ENCODE data around the gene SPRTN.
"Not testable (repeated sequence)": the region's sequence is repeated elsewhere in the genome, so short reads cannot be mapped to it uniquely, and the experiment has no call there.

SPRTN gene

DNA sequence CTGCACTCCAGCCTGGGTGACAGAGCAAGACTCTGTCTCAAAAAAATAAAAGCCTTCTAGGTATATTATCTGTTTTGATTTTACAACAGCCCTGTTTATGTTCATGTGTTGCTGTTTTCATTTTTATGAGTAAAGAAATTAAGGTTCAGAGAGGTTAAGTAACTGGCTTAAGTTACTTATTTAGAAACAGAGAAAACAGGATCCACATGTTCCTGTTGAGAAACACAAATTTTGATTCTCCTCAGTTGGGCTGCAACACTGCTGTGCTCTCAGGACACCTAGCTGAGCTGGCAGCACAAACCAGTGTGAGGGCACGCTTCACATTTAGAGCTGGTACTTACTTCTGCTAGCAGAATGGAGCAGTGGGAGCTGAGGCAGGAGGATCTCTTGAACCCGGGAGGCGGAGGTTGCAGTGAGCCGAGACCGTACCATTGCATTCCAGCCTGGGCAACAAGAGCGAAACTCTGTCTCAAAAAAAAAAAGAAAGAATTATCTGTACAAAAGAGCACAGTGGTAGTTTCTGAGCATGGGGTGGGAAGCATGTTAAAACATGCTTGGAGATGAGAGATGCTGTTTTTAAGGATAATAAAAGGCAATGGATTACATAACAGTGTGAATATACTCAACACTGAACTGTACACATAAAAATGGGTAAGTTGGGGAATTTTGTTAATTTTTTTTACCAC, 2.4 kb downstream of the SPRTN start:
- H3K4me3 ChIP-seq = no peak overlapping the region
- H3K9ac ChIP-seq (ENCODE audit: insufficient read length) = no peak overlapping the region
- TF ChIP-seq POLR2AphosphoS5 (IDR thresholded peaks at IDR 0.05; ENCODE audit: borderline replicate concordance, low read depth, low read length) (no peak), EZH2 (IDR thresholded peaks at IDR 0.05) (no peak), FOXP2 (optimal IDR thresholded peaks at IDR 0.05; ENCODE audit: control extremely low read depth, extremely low read length, insufficient read depth) (no peak)
- H3K27ac ChIP-seq = no peak overlapping the region
- no peaks in the 10 kb centered on the region for H3K9me3 ChIP-seq (ENCODE audit: low read depth, low read length)
- DNase-seq (ENCODE audit: low read depth, low spot score) = no peak
- peaks cover 23% of the 10 kb centered on the region for H3K36me3 ChIP-seq (ENCODE audit: insufficient read depth, low read length)

DNA sequence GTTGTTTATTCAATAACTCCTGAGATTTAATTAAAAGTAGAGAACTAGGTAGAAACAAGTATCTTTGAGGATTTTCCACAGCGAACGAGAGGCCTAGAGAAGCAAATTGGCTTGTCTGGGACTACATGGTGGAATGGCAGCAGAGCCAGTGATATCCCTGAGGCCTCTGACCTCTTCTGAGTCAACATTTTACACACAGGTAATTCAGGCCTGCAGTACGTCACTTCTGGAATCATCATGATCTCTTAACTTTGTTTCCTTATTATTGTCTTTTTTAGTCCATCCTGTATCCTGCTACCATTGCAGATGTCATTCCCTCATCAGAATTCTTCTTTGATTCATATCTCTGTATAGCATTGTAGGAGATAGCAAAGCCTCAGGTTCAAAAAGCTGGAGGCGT, 9.9 kb downstream of the SPRTN start:
- no peak overlapping the region for H3K9ac ChIP-seq (ENCODE audit: insufficient read length)
- peaks cover 53% of the 10 kb centered on the region for H3K36me3 ChIP-seq (ENCODE audit: insufficient read depth, low read length)
- no peak overlapping the region for H3K27ac ChIP-seq
- no peak for TF ChIP-seq FOXP2 (optimal IDR thresholded peaks at IDR 0.05; ENCODE audit: control extremely low read depth, extremely low read length, insufficient read depth)
- TF ChIP-seq POLR2AphosphoS5 (IDR thresholded peaks at IDR 0.05; ENCODE audit: borderline replicate concordance, low read depth, low read length) = no peak
- no peak for DNase-seq (ENCODE audit: low read depth, low spot score)
- H3K9me3 ChIP-seq (ENCODE audit: low read depth, low read length) = no peaks in the 10 kb centered on the region
- no peak overlapping the region for H3K4me3 ChIP-seq

DNA sequence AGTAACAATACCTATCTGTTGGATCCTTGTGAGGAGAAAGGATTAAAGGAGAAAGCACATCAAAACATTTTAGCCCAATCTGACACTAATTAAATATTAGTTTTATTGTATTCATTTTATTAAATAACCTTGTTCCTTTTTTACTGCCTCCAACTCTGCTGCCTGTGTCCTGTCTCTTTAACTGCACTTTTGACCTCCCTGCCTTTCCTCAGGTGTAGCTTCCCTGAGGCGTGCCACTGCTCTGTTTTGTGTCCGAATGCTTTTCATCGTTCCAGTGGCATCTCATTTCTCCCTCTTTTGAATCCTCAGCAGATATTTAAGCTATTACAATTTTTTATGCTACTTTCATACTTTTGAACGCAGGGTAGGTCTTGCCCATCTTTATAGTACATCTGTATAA, 10.3 kb downstream of the SPRTN start:
- Histone ChIP-seq H3K36me3 (ENCODE audit: insufficient read depth, low read length) (peaks cover 52% of the 10 kb centered on the region), H3K9ac (ENCODE audit: insufficient read length) (no peak overlapping the region), H3K27ac (no peak overlapping the region), H3K9me3 (ENCODE audit: low read depth, low read length) (no peaks in the 10 kb centered on the region), H3K4me3 (no peak overlapping the region)
- no peak for DNase-seq (ENCODE audit: low read depth, low spot score)
- no peak for TF ChIP-seq EZH2 (IDR thresholded peaks at IDR 0.05)
- TF ChIP-seq FOXP2 (optimal IDR thresholded peaks at IDR 0.05; ENCODE audit: control extremely low read depth, extremely low read length, insufficient read depth) = no peak
- TF ChIP-seq POLR2AphosphoS5 (IDR thresholded peaks at IDR 0.05; ENCODE audit: borderline replicate concordance, low read depth, low read length) = no peak

DNA sequence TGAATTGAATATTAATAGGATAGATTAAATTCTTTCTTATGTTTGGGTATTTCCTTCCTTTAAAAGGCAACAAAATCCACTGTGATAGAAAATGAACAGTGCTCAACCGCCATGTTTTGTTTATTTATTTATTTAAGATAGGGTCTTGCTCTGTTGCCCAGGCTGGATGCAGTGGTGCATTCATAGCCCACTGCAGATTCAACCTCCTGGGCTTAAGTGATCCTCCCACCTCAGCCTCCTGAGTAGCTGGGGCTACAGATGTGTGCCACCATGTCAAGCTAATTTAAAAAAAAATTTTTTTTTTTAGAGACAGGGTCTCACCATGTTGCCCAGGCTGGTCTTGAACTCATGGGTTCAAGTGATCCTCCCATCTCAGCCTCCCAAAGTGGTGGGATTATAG, 10.8 kb downstream of the SPRTN start:
- not testable (repeated sequence) for H3K9ac ChIP-seq (ENCODE audit: insufficient read length); H3K4me3 ChIP-seq
- H3K36me3 ChIP-seq (ENCODE audit: insufficient read depth, low read length) = peaks cover 50% of the 10 kb centered on the region

DNA sequence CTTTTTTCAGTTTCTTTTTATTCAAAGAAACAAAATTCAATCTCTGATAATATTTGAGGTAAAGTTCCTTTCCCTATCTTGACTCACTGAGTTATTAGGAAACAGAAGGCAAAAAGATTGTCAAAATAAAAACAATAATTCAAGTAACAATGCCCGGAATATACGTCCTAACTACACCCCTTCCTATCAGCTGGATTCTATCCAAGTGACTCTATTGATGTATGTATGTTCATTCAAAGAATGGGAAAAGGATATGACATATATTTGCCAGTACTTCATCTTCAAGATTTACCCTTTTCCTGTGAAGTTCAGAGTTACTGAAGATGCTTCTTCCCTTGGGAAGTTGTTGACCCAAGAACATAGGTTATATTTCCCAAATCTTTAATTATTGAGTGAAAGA, 13.7 kb downstream of the SPRTN start:
- no peak for TF ChIP-seq POLR2AphosphoS5 (IDR thresholded peaks at IDR 0.05; ENCODE audit: borderline replicate concordance, low read depth, low read length)
- TF ChIP-seq FOXP2 (optimal IDR thresholded peaks at IDR 0.05; ENCODE audit: control extremely low read depth, extremely low read length, insufficient read depth) = no peak
- TF ChIP-seq EZH2 (IDR thresholded peaks at IDR 0.05) = no peak
- Histone ChIP-seq H3K36me3 (ENCODE audit: insufficient read depth, low read length) (peaks cover 50% of the 10 kb centered on the region), H3K9ac (ENCODE audit: insufficient read length) (no peak overlapping the region), H3K4me3 (no peak overlapping the region), H3K9me3 (ENCODE audit: low read depth, low read length) (no peaks in the 10 kb centered on the region), H3K27ac (no peak overlapping the region)
- no peak for DNase-seq (ENCODE audit: low read depth, low spot score)

More for the DNA sequence above, 10.8 kb downstream of the SPRTN start:
- H3K9me3 ChIP-seq (ENCODE audit: low read depth, low read length); DNase-seq (ENCODE audit: low read depth, low spot score); H3K27ac ChIP-seq: not testable (repeated sequence)

DNA sequence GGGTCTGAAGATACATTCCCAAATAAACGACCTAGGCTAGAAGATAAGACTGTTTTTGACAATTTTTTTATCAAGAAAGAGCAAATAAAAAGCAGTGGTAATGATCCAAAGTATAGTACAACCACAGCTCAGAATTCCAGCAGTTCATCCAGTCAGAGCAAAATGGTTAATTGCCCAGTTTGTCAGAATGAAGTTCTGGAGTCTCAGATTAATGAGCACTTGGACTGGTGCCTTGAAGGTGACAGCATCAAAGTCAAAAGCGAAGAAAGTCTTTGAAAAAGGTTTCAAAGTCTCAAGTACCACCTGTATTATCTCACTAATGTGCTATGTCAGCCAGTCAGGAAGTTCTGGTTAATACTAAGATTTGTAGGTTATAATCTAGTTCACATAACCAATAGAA, 15.0 kb downstream of the SPRTN start:
- Histone ChIP-seq H3K36me3 (ENCODE audit: insufficient read depth, low read length) (peaks cover 39% of the 10 kb centered on the region), H3K9me3 (ENCODE audit: low read depth, low read length) (no peaks in the 10 kb centered on the region), H3K4me3 (no peak overlapping the region), H3K9ac (ENCODE audit: insufficient read length) (no peak overlapping the region), H3K27ac (no peak overlapping the region)
- no peak for DNase-seq (ENCODE audit: low read depth, low spot score)
- TF ChIP-seq FOXP2 (optimal IDR thresholded peaks at IDR 0.05; ENCODE audit: control extremely low read depth, extremely low read length, insufficient read depth) (no peak), POLR2AphosphoS5 (IDR thresholded peaks at IDR 0.05; ENCODE audit: borderline replicate concordance, low read depth, low read length) (no peak), EZH2 (IDR thresholded peaks at IDR 0.05) (no peak)

DNA sequence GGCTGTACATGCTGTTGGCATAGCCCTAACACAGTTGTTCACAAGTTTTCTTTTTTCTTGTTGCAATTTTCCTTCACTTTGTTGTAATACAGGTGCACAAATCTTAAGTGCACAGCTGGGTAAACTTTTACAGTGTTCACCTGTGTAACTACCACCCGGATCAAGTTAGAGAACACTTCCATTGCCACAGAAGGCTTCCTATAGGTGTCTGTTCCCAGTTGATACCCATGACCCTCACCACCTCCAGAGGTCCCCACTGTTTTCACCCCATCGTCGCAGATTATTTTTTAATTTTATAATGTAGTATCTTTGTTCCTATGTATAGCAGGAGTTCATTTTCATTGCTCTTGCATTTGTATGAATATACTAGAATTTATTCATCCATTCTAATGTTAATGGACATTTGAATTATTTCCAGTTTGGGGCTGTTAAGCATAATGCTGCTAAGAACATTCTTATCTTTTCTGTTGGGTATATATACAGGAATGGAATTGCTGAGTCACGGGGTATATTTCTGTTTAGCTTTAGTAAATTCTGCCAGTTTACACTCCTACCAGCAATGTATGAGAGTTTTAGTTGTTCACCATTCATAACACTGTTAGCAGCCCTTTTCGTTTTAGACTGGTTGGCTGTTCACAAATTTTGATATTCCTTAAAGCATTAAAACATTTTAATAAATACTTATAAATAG, 16.4 kb downstream of the SPRTN start:
- no peaks in the 10 kb centered on the region for H3K9me3 ChIP-seq (ENCODE audit: low read depth, low read length)
- no peak for DNase-seq (ENCODE audit: low read depth, low spot score)
- no peak for TF ChIP-seq EZH2 (IDR thresholded peaks at IDR 0.05)
- no peak for TF ChIP-seq POLR2AphosphoS5 (IDR thresholded peaks at IDR 0.05; ENCODE audit: borderline replicate concordance, low read depth, low read length)
- TF ChIP-seq FOXP2 (optimal IDR thresholded peaks at IDR 0.05; ENCODE audit: control extremely low read depth, extremely low read length, insufficient read depth) = no peak
- H3K36me3 ChIP-seq (ENCODE audit: insufficient read depth, low read length) = peaks cover 35% of the 10 kb centered on the region
- H3K4me3 ChIP-seq = no peak overlapping the region
- no peak overlapping the region for H3K9ac ChIP-seq (ENCODE audit: insufficient read length)
- H3K27ac ChIP-seq = no peak overlapping the region

DNA sequence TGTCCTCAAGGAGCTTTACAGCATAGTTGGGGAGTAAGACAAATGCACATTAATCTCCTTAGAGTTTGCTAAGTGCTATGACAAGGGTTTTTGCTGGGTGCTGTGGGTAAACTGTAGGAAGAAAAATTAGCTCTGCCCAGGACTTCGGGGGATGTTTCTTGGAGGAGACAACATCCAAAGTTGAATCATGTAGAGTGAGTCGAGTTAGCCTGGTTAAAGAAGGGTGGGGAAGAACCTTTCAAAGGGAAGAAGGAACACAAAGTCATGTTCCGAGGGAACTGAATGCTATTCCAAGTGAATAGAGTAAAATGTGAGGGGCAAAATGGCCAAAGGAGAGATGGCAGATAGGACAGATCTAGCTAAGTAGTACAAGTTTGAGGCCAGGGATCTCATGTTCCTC, 17.1 kb downstream of the SPRTN start:
- no peak overlapping the region for H3K9ac ChIP-seq (ENCODE audit: insufficient read length)
- no peak overlapping the region for H3K27ac ChIP-seq
- peaks cover 29% of the 10 kb centered on the region for H3K36me3 ChIP-seq (ENCODE audit: insufficient read depth, low read length)
- DNase-seq (ENCODE audit: low read depth, low spot score) = no peak
- TF ChIP-seq POLR2AphosphoS5 (IDR thresholded peaks at IDR 0.05; ENCODE audit: borderline replicate concordance, low read depth, low read length) (no peak), FOXP2 (optimal IDR thresholded peaks at IDR 0.05; ENCODE audit: control extremely low read depth, extremely low read length, insufficient read depth) (no peak), EZH2 (IDR thresholded peaks at IDR 0.05) (no peak)
- H3K9me3 ChIP-seq (ENCODE audit: low read depth, low read length) = no peaks in the 10 kb centered on the region
- H3K4me3 ChIP-seq = no peak overlapping the region
